SKM-1 treated with dmso at 0.1 percent for 144 hours (cell line): ENCODE data around the gene SLC7A11.
"Not testable (repeated sequence)": the region's sequence is repeated elsewhere in the genome, so short reads cannot be mapped to it uniquely, and the experiment has no call there.

Source experiments
- DNase-seq: peaks from one replicate; lab custom pipeline; 2025; ENCODE audit not compliant: unreplicated experiment; lab: John Stamatoyannopoulos, UW

Gene SLC7A11

DNA sequence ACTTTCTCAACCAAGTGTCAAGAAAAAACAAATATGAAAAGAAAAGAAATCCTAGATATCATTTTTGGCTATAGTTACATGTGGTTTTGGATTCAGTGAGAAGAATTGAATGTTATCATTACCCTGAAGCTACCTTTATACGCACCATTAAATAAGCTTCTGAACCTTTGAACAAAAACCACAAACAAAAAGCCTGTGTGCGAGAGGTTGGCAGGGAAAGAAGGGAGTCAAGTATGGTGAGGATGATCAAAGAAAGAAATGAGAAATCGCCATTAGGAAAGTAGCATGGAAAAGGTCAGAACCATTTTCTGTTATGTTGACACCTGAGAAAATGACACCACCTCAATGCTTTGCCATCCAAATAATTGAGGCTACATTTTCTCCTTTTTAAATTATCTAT, 1.2 kb upstream of the SLC7A11 start:
- no peak for DNase-seq

DNA sequence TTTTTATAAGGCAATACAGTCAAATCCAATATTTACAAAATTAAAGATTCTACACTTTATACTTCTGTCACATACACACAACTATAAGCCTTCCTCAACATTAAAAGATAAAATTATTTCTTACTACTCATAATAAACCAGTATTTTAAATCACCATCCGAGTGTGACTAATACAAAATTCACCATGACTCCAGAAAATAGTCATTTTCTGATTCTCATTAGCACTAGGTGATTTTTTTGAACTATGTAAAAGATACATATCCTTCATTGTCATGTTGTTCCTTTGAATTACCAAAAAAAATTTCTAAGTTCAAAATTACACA, 646 bp upstream of the SLC7A11 start:
- DNase-seq, result no peak

DNA sequence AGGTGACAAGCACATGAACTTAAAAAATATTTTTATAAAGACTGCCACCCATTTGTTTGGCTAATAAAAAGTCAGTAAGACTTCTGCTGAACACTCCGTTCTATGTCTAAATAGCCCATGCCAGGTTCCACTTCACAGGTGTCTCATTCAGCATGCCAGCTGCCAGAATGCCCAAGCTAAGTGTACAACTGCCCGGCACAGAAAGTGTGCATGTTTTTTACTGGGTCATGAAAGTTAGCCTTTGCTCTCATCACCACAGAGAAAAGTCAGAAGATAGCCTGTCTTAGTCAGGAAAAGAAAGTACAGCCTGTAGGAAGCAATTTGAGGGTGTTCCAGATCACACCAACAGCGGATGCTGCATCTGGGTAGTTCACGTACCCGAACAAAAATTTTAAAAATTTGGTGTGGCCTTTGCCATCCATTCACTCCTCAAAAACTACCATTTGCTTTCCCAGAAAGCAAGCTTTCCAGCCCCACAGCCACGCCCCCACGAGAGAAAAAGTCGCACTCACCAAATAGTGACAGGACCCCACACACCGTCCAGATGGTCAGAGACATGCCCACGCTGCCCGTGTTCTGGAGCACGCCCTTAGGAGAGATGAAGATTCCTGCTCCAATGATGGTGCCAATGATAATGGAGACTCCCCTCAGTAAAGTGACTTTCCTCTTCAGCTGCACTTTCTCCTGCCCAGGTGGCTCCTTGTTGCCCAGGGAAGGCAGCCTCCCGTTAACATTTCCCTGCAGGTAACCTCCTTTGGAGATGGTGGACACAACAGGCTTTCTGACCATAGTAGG, 671 bp downstream of the SLC7A11 start:
- DNase-seq, result no peak

DNA sequence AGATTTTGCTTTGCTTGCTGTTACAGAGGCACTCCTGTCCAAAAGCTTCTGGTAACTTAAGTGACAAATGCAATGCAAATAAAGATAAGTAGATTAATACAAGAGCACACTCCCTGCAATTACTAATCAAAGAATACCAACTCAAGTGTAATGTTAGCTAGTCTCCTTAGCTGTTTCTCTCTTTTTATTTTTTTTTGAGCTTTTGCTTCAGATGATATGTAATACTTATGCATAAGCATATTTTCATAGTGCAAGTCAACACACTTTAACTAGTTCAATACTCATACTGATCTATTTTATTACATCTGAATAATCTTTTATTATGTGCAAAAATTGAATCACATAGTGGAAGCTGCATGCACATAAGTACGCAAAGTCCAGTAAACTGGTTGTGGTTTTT, 2.7 kb downstream of the SLC7A11 start:
- no peak for DNase-seq

DNA sequence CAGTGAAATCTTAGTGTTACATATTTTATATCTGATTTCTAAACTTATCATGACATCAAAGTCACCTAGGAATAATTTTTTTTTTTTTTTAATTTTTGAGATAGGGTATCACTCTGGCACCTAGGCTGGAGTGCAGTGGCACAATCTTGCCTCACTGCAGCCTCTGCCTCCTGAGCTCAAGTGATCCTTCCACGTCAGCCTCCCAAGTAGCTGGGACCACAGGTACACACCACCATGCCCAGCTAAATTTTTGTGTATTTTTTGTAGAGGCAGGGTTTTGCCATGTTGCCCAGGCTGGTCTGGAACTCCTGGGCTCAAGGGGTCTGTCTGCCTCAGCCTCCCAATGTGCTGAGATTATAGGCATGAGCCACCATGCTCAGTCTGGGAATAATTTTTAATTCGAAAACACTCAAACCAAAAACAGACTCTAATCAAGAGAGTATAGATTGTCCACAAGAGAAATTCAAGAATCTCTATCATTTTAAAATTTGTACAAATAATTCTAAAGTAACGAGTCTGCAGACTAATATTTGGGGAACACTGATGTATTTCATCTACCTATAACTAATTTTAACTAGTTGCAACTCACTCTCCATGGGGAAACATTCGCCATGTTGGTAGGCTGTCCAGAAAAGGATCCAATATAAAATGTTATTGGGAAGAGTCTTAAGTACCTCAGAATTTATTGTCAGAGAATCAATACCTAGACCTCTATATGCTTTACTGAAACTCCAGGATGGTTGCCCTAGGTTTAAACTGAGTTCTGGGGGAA, 3.4 kb downstream of the SLC7A11 start:
- no peak for DNase-seq

DNA sequence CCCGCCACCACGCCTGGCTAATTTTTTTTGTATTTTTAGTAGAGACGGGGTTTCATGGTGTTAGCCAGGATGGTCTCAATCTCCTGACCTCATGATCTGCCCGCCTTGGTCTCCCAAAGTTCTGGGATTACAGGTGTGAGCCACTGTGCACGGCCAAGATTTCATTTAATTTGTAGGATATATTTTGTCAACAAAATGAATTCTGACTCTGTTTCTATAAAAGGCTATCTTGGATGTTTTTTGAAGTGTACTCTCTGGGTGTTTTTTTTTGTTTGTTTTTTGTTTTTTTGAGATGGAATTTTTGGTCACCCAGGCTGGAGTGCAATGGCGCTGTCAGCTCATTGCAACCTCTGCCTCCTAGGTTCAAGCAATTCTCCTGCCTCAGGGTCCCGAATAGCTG, 5.0 kb downstream of the SLC7A11 start:
- not testable (repeated sequence) for DNase-seq

DNA sequence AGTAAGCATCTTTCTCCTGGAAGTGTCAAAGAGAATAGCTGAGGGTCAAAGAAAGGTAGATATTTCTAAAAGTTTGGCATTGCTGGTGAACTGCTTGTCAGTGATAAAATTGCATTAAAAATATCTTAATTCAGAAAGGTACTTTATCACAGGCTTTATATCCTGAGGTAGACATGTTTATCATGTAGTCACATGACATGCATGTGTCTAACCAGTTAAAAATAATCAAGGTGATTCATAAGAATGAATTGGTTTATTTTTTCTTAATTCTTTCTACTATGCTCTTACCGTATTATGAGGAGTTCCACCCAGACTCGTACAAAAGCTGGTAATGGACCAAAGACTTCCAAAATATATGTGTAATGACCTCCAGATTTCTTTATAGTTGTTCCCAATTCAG, 6.1 kb downstream of the SLC7A11 start:
- no peak for DNase-seq

DNA sequence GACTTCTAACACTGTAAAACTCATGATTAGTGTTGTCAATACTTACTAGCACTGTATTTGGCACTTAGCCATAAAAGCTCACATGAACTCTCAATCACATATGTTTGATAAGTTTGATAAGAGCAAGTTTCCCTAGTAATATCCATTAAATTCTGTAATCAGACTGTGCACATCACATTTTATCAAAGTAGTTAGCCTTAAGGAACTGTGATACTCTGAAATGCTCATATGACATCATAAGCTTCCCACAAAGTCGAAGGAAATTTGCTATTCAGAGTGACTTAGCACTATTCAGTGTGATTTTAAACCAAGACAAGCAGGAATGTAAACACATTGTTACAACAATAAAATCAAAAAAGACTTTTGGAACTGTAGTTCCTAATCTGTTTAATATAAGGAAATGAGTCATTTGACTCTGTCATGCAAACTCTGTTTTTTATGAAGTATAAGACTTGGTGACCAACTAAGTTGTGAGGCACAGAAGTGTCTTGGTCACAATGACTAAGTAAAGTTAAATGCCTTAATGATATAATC, 6.7 kb downstream of the SLC7A11 start:
- no peak for DNase-seq

DNA sequence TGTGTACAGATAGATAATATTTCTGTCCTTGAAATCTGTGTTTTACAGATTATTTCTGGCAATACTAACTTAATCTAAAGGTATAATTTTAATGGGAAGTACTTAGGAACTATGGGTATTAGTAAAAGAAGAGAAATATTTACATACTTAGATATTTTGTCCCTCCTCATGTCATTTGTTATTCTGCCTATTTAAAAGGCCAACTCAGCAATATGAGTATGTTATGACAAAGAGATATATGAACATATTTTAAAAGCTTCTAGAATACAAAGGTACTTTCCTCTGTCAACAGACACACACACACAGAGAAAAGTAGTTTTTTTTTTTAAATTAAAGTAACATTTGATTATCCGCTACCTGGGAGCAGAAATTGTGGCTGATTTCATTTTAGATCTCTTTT, 7.9 kb downstream of the SLC7A11 start:
- DNase-seq, result no peak

DNA sequence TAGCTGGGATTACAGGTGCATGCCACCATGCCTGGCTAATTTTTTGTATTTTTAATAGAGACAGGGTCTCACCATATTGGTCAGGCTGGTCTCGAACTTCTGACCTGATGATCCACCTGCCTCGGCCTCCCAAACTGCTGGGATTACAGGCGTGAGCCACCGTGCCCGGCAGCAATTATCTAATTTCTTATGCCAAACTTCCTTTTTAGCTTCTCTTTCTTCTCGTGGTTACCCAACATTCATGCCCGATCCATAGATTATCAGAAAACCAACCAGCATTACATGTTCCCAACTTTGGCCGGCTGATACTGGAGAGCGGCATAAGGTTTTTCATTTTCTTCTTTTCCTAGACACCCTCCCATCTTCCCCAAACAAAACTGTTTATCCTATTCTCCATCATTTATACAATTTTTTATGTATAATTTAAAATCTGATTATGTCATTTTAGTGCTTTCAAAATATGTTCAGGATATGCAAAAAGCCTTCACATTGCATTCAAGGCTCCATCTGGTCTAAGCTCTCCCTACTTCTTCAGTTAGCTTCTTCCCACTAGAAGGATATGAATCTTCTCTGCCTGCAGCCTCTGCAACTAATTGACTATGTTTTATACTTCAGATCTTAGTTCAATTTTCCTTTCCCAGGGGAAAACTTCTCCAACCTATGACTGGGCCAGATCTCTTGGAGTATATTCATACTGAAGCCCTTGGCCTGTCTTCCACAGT, 8.7 kb downstream of the SLC7A11 start:
- no peak for DNase-seq

DNA sequence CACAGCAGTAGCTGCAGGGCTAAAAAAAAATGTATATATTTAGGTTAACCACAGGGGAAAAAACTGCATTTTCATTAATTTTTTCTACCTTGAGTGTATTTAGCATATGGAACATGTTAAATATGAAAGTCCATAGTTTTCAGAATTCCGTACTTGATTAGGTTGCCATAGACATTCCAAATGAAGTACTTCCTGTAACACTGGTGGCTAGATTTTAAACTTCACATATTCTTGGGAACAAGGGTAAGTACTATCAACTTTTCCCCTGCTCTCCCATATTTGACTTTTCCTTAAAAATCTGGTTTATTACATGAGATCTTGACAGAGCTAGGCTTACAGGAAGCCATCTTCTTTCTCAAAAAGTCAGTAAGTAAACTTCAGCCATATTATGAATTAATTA, 9.8 kb downstream of the SLC7A11 start:
- DNase-seq, result no peak

DNA sequence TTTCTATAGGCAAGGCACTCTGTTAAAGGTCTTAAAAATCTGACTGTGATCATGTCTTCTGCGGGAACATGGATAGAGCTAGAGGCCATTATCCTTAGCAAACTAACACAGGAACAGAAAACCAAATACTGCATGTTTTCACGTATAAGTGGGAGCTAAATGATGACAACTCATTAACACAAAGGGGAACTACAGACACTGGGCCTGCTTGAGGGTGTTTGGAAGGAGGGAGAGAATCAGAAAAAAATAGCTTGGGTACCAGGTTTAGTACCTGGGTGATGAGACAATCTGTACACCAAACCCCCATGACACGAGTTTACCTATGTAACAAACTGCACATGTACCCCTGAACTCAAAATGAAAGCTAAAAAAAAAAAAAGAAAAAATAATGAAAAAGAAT, 12.1 kb downstream of the SLC7A11 start:
- no peak for DNase-seq

DNA sequence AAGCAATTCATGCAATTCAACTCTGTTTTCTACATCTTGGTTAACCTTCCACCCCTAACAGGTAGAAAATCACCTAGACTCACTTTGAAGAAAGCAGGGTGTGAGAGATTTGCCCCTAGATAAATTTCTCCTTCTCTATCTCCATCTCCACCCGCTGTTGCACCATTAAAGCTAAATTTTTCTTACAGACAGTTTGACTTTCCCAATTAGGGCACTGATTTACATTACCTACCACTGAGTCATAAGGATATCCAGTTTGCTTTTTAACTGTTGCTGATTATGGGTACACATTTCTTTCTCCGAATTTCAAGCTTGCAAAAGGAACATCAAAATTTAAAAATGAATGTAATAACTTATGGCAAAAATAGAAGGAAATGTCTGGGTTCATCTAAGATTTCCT, 13.0 kb downstream of the SLC7A11 start:
- DNase-seq, result no peak

DNA sequence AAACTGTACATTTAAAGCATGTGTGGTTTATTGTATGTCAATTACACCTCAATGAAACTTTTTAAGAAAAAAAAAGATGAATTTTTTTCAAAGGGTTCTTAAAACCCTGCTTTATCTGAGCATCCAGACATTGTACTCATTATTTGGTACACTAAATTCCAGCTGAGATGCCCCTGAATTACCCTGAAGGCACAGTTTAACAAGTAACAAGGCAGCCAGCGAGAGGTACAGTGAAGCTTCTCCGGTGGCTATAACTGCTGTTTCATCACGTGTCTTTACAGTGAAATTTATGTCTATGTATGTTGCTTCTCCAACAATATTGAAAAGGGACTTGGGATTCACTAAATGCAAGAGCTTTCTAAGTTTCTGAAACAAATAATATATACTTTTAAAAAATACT, 15.8 kb downstream of the SLC7A11 start:
- DNase-seq, result no peak

DNA sequence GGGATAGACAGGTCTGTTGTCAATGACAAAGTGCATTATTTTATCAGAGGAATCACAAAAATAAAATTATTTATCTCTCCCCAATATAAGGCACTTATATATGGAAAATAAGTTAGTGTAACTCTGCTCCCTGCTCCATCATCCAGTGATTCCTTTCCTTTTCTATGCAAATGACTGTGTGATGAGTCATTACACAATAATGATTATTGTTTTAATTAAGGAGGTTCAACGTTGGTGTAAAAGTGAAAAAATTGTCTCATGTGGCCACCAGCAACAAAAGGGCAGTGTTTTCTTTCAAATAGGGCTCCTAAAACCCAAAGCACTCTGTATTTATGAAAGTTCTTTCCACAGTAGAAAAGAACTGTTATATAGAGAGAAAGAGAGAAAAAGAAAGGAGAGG, 16.7 kb downstream of the SLC7A11 start:
- DNase-seq, result no peak

DNA sequence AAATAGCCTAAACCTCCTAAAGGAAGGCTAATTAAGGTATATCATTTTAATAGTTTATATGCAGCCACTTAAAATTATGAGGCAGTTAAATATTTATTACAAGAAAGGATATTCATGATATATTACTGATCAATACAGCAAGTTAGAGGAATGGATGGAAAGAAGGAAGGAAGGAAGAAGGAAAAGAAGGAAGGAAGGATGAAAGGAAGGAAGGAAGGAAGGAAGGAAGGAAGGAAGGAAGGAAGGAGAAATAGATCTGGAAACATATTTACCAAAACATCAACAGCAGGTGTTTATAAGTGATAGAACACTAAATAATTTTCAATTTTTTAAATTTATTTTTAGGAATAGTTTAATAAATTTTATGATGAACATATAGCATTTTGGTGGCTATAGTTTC, 17.5 kb downstream of the SLC7A11 start:
- DNase-seq, result no peak

DNA sequence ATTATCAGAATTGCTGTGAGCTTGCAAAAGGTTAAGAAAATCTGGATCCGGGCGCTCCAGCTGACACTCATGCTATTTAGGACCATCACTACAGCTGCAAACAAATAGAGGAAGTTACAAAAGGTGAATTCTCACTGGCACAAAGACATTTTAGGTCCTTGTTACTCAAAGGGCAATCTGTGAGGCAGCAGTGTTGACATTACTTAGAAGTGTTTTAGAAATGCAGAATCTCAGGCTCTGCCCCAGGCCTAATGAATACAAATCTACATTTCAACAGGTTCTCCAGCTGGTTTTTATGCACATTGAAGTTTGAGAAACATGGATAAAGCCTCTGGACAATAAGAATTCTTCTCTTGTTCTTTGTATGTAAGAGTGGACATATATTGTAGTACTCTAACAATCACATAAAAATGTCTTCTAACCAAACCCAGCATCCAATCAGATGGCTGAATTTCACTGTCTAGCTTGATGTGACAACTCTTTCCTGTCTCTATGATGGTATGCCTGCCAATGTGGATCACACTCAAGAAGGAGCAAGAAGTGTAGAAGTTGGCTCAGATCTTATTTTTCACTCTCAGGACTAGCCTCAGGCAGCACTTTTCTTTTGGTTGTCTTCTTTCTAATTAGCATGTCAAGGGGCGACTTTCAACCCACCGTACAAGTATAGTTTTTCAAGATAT, 18.8 kb downstream of the SLC7A11 start:
- DNase-seq, result peak; percentile 17

DNA sequence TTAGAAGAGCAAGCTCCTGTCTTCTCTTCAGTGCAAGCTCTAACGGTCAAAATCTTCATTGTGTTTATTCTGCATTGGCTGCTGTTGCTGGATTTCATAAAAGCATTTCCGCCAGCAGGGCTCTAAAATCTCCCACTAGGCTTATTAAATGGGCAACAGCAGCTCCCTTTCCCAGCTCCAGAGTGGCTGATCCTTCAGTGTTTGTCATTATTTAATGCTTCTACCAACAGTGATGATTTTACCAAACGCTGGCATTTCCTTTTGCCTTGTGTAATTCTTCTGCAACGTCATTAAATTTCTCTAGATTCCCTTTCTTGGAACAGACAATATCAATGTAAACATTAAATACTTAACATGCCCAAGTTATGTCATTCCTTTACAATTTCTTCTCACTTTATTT, 20.1 kb downstream of the SLC7A11 start:
- no peak for DNase-seq

DNA sequence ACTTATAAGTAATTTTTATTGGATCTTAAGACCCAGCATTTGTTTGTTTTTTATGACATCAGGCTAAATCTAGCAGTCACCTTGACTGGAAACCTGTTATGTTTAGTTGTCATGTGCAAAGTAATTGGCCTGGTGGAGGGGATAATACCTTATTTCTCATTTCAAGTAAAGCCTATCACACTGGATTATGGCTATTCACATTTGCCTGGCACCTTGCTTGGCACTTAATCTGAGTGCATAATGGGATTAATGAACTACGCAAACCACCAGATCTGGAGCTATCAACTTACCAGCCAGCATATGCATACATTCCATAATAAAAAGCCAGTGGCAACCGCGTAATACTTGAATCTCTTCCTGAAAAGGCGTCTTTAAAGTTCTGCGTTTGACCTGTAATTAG, 23.2 kb downstream of the SLC7A11 start:
- DNase-seq, result no peak

DNA sequence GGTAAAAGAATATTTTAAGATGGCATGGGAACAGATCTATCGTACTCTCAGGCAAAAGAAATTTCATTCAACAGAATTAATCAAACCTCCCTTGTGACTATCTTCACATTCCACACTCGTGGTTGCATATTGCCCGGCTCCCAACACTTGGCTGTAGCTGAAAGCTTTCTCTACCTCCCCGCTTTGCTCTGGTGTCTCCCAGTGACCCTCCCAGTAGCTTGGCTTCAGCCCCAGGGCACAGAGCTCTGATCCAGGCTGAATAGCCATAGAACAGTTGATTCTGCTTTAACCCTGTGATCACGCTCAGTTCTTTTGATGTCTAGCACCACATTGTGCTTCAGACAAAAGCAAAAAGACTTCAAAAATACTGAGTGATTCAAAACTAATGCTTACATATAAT, 24.6 kb downstream of the SLC7A11 start:
- DNase-seq, result no peak

DNA sequence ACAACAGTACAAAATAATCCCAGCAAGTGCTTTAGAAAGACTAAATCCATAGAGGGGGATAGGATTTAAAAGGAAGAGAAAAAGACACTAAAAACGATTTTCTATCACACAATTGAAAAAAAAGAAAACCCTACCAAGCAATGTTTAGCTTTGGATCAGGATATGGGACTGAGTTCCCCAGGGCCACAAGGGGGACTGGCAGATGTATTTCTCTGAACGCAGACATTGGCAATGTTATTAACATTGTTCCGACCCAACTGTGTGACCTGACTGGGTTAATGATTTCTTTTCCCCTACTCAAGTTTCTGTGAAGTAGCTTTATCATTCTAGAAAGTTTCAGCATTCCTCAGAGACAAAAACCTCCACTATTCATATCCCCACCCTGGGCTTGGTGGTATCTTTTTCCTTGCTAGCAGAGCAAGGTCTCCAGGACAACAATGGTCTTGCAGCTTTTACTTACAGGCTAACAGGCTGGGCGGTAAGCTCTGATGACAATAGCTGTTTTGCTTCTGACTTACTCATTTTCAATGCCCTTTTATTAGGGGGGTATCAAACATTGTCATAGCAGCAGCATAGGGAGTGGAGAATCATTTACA, 25.8 kb downstream of the SLC7A11 start:
- DNase-seq, result no peak
